Vagina (tissue), 2 donors: ENCODE results near the gene FEM1B. TPM values are rescaled to one million over a fixed set of nuclear protein-coding genes. Genes with fewer than 3 reads are reported as not detected.

Experiments used
- DNase-seq, 2 donors: peaks; one replicate each; pipeline ENCODE4 v3.0.0-alpha.2; 2017; ENCODE audit errors: extremely low spot score in 2 of 2
- H3K27ac ChIP-seq: fragments of 200-600 bp; sonication (generic); one replicate; pipeline ENCODE4 v1.5.1; 2019
- H3K27me3 ChIP-seq: fragments of 200-600 bp; sonication (generic); one replicate; pipeline ENCODE4 v1.5.1; 2019
- H3K36me3 ChIP-seq, 2 donors: fragments of 200-600 bp; sonication (generic); one replicate each; pipeline ENCODE4 v1.5.1; 2017 to 2019
- H3K4me1 ChIP-seq: fragments of 200-600 bp; sonication (generic); one replicate; pipeline ENCODE4 v1.5.1; 2019
- H3K4me3 ChIP-seq, 2 donors: fragments of 200-600 bp; sonication (generic); 1 replicate in 1 of 2; 2 replicates in 1 of 2; pipeline ENCODE4 v1.5.1; 2016 to 2019
- H3K9me3 ChIP-seq: fragments of 200-600 bp; sonication (generic); one replicate; pipeline ENCODE4 v1.5.1; 2019
- POLR2A ChIP-seq, 2 donors: fragments of 450-650 bp; IDR thresholded peaks; one replicate each; pipeline ENCODE4 v1.6.1; 2017; ENCODE audit warnings: antibody characterized with exemption in 2 of 2, mild to moderate bottlenecking in 2 of 2, moderate library complexity in 2 of 2
- POLR2AphosphoS5 ChIP-seq, 2 donors: sonication (generic); formaldehyde crosslinking; IDR thresholded peaks; one replicate each; pipeline ENCODE4 v1.9.0; 2017; ENCODE audit warnings: antibody characterized with exemption in 2 of 2, mild to moderate bottlenecking in 2 of 2, low read depth in 1 of 2; ENCODE audit not compliant: insufficient read depth in 1 of 2
- intact Hi-C: fragments of 100-400 bp; cut with DNase I; formaldehyde crosslinking; loops from one replicate; pipeline ENCODE4 v1.15.1; 2023
- total RNA-seq: library from RNA; depleted of rRNA; stranded (reverse); fragments of >200 nt; gene quantifications from one replicate; pipeline ENCODE4 v1.2.3, GENCODE V29; 2016
- TF ChIP-seq, protein P1 (sequence below), 3 experiments: fragments of 450-650 bp in 2 of 3; fragments of 200-600 bp in 1 of 3; sonication (generic) in 1 of 3; IDR thresholded peaks; one replicate each; pipeline ENCODE4 v1.5.1; 2017 to 2019; ENCODE audit warnings: antibody characterized with exemption in 3 of 3, mild to moderate bottlenecking in 2 of 3, moderate library complexity in 2 of 3

FEM1B gene
- total RNA-seq, 1 donor from 2014 or later: 38.3 TPM

DNA sequence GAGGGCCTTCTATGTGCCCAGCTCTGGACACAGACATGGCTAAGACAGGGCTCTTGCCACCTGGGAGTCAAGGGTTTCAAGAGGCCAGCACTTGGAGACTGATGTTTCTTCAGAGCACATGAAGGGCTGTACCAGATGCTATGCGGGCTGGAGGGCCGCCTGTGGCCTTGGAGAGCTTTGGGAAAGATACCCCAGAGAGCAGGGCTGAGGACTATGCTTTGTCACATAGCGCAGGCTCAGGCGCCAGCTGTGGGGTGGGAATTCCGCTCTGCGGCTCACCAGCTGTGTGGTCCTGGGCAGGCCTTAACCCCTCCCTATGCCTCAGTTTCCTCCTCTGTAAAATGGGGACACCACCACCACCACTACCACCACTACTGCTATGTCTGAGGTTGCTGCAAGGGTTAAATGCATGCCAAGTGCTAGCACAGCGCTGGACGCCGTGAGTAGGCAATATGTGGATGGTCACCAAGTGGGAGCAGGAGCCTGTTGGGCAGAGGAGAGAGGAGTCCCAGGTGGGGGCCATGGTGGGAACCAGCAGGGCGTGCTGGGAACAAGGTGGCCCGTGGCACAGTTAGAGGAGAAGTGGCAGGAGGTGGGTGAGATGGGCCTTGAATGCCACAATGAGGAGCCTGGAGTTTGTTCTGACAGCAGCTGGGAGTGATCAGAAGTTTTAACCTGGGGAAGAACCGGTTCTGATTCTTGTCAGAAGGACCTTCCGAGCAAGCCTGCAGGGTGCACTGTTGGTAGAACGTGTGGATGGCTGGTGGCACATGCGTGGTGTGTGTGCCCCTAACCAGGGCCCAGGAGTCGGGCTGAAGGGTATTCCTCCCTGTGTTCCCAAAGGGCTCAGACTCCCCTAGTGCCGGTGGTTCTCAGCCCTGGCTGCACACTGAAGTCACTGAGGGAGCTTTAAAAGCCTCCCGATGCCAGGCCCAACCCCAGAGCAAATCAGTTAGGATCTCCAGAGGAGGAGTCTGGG, 41.7 kb downstream of the FEM1B start:
- Histone ChIP-seq H3K4me1 (no peaks in the 10 kb centered on the region), H3K36me3 (no peaks in the 10 kb centered on the region), H3K4me3 (no peak overlapping the region), H3K9me3 (no peaks in the 10 kb centered on the region), H3K27ac (no peak overlapping the region), H3K27me3 (no peaks in the 10 kb centered on the region)
- TF ChIP-seq POLR2AphosphoS5 (IDR thresholded peaks at IDR 0.05; ENCODE audit: insufficient read depth in 1 of 2, low read depth in 1 of 2) (no peak), POLR2A (IDR thresholded peaks at IDR 0.05) (no peak)
- TF ChIP-seq, protein P1, sequence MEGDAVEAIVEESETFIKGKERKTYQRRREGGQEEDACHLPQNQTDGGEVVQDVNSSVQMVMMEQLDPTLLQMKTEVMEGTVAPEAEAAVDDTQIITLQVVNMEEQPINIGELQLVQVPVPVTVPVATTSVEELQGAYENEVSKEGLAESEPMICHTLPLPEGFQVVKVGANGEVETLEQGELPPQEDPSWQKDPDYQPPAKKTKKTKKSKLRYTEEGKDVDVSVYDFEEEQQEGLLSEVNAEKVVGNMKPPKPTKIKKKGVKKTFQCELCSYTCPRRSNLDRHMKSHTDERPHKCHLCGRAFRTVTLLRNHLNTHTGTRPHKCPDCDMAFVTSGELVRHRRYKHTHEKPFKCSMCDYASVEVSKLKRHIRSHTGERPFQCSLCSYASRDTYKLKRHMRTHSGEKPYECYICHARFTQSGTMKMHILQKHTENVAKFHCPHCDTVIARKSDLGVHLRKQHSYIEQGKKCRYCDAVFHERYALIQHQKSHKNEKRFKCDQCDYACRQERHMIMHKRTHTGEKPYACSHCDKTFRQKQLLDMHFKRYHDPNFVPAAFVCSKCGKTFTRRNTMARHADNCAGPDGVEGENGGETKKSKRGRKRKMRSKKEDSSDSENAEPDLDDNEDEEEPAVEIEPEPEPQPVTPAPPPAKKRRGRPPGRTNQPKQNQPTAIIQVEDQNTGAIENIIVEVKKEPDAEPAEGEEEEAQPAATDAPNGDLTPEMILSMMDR (IDR thresholded peaks at IDR 0.05): no peak
- intact Hi-C loops: no loop called here
- DNase-seq: no peak

GRCh38 chr15:68319997-68320396, 42.5 kb downstream of the FEM1B start:
- Histone ChIP-seq H3K9me3 (no peaks in the 10 kb centered on the region), H3K36me3 (no peaks in the 10 kb centered on the region), H3K4me3 (no peak overlapping the region), H3K27me3 (no peaks in the 10 kb centered on the region), H3K4me1 (no peaks in the 10 kb centered on the region), H3K27ac (no peak overlapping the region)
- TF ChIP-seq, protein P1 (IDR thresholded peaks at IDR 0.05): no peak
- no peak for TF ChIP-seq POLR2A (IDR thresholded peaks at IDR 0.05)
- TF ChIP-seq POLR2AphosphoS5 (IDR thresholded peaks at IDR 0.05; ENCODE audit: insufficient read depth in 1 of 2, low read depth in 1 of 2): no peak
- DNase-seq: no peak
- intact Hi-C loops: no loop called here

GRCh38 chr15:68321229-68321628, 43.7 kb downstream of the FEM1B start:
- H3K27ac ChIP-seq: no peak overlapping the region
- no peak for DNase-seq
- no peaks in the 10 kb centered on the region for H3K36me3 ChIP-seq
- intact Hi-C loops: no loop called here
- no peaks in the 10 kb centered on the region for H3K27me3 ChIP-seq
- H3K4me3 ChIP-seq: no peak overlapping the region
- no peaks in the 10 kb centered on the region for H3K9me3 ChIP-seq
- TF ChIP-seq, protein P1 (IDR thresholded peaks at IDR 0.05): no peak
- TF ChIP-seq POLR2AphosphoS5 (IDR thresholded peaks at IDR 0.05; ENCODE audit: insufficient read depth in 1 of 2, low read depth in 1 of 2) (no peak), POLR2A (IDR thresholded peaks at IDR 0.05) (no peak)
- H3K4me1 ChIP-seq: no peaks in the 10 kb centered on the region

GRCh38 chr15:68322796-68323195, 45.3 kb downstream of the FEM1B start:
- no peaks in the 10 kb centered on the region for H3K9me3 ChIP-seq
- H3K27me3 ChIP-seq: no peaks in the 10 kb centered on the region
- TF ChIP-seq, protein P1 (IDR thresholded peaks at IDR 0.05): no peak
- TF ChIP-seq POLR2A (IDR thresholded peaks at IDR 0.05): no peak
- TF ChIP-seq POLR2AphosphoS5 (IDR thresholded peaks at IDR 0.05; ENCODE audit: insufficient read depth in 1 of 2, low read depth in 1 of 2): no peak
- DNase-seq: no peak
- intact Hi-C loops: no loop called here
- H3K36me3 ChIP-seq: no peaks in the 10 kb centered on the region
- no peak overlapping the region for H3K27ac ChIP-seq
- no peak overlapping the region for H3K4me3 ChIP-seq
- H3K4me1 ChIP-seq: no peaks in the 10 kb centered on the region

DNA sequence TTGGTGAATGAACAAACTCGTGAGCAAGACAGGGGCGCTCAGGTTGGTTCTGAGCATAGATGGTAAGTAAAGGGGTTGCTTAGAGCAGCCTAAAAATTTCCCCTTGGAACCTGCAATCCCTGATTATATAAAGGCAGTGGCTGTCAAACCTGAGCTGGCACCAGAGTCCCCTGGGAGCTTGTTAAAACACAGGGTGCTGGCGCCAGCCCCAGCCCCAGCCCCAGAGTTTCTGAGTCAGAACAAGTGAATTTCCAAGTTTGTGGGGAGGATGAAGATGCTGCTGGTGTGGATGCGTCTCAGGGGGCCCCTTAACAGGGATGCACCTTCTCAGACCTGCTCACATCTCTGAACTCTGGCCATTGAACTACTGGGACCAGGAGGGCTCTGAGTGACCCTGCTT, 48.2 kb downstream of the FEM1B start:
- Histone ChIP-seq H3K36me3 (no peaks in the 10 kb centered on the region), H3K9me3 (no peaks in the 10 kb centered on the region), H3K27me3 (no peaks in the 10 kb centered on the region), H3K4me3 (no peak overlapping the region), H3K27ac (no peak overlapping the region), H3K4me1 (no peaks in the 10 kb centered on the region)
- intact Hi-C loops: no loop called here
- TF ChIP-seq POLR2A (IDR thresholded peaks at IDR 0.05) (no peak), POLR2AphosphoS5 (IDR thresholded peaks at IDR 0.05; ENCODE audit: insufficient read depth in 1 of 2, low read depth in 1 of 2) (no peak)
- TF ChIP-seq, protein P1 (IDR thresholded peaks at IDR 0.05): no peak
- DNase-seq: no peak
